Measurements from ENCODE around the gene PSMD9.

DNA sequence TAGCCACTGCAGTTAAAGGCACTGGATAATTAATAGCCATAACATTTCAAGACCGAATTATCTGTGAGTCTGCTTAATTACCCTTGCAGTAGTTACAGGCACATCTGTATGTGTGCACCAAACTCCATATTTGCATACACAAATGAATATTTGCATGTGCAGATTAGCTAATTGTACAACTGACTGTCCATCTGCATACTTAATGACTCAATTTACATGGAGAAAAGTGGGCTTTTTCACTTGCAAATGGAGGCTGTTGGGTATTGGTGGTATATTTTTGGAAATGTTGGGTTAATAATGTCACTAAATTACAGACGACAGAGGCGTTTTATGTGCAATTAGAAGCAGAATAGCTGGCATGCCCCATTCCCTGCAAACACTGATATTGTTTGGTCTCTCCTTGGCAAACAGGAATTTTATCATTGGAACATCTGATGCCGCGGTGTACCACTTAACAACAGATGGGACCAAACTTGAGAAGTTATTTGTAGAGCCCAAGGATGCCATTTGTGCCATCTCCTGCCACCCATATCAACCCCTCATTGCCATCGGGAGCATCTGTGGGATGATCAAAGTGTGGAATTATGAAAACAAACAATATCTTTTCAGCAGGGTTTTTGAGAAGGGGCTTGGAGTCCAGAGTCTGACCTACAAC, 69.4 kb downstream of the PSMD9 start:
- TF ChIP-seq, protein P1, sequence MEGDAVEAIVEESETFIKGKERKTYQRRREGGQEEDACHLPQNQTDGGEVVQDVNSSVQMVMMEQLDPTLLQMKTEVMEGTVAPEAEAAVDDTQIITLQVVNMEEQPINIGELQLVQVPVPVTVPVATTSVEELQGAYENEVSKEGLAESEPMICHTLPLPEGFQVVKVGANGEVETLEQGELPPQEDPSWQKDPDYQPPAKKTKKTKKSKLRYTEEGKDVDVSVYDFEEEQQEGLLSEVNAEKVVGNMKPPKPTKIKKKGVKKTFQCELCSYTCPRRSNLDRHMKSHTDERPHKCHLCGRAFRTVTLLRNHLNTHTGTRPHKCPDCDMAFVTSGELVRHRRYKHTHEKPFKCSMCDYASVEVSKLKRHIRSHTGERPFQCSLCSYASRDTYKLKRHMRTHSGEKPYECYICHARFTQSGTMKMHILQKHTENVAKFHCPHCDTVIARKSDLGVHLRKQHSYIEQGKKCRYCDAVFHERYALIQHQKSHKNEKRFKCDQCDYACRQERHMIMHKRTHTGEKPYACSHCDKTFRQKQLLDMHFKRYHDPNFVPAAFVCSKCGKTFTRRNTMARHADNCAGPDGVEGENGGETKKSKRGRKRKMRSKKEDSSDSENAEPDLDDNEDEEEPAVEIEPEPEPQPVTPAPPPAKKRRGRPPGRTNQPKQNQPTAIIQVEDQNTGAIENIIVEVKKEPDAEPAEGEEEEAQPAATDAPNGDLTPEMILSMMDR (IDR thresholded peaks at IDR 0.05), result no peak
- no peak for TF ChIP-seq POLR2AphosphoS5 (IDR thresholded peaks at IDR 0.05)
- no peak for TF ChIP-seq POLR2A (IDR thresholded peaks at IDR 0.05)

Data from upper lobe of left lung (tissue), 4 donors.